ENCODE results near the gene ZNF407.

ZNF407 gene

GRCh38 chr18:75047240-75047961 lies 449.7 kb downstream of the ZNF407 start:
- H3K36me3 Mint-ChIP-seq (ENCODE audit: low read depth): peaks cover 6% of the 10 kb centered on the region
- no peaks in the 10 kb centered on the region for H3K9me3 Mint-ChIP-seq
- intact Hi-C loops (cut with micrococcal nuclease): no loop called here
- no peaks in the 10 kb centered on the region for H3K27me3 Mint-ChIP-seq
- no peak overlapping the region for H3K27ac Mint-ChIP-seq
- no peaks in the 10 kb centered on the region for H3K4me1 Mint-ChIP-seq (ENCODE audit: low read depth)
- H3K4me3 Mint-ChIP-seq: no peak overlapping the region

- intact Hi-C loops (cut with micrococcal nuclease): no loop called here
- Mint-ChIP-seq H3K9me3 (no peaks in the 10 kb centered on the region), H3K36me3 (ENCODE audit: low read depth) (peaks cover 6% of the 10 kb centered on the region), H3K27me3 (no peaks in the 10 kb centered on the region), H3K4me3 (no peak overlapping the region), H3K4me1 (ENCODE audit: low read depth) (no peaks in the 10 kb centered on the region), H3K27ac (no peak overlapping the region)
Observed at GRCh38 chr18:75048776-75049454, 451.2 kb downstream of the ZNF407 start.

GRCh38 chr18:75049455-75049789 lies 451.8 kb downstream of the ZNF407 start:
- Mint-ChIP-seq H3K9me3 (no peaks in the 10 kb centered on the region), H3K36me3 (ENCODE audit: low read depth) (peaks cover 6% of the 10 kb centered on the region), H3K27me3 (no peaks in the 10 kb centered on the region), H3K4me3 (no peak overlapping the region), H3K4me1 (ENCODE audit: low read depth) (no peaks in the 10 kb centered on the region), H3K27ac (no peak overlapping the region)
- intact Hi-C loops (cut with micrococcal nuclease): no loop called here

GRCh38 chr18:75051757-75052156 lies 454.1 kb downstream of the ZNF407 start:
- H3K27ac Mint-ChIP-seq: no peak overlapping the region
- H3K9me3 Mint-ChIP-seq: no peaks in the 10 kb centered on the region
- intact Hi-C loops (cut with micrococcal nuclease): no loop called here
- no peaks in the 10 kb centered on the region for H3K4me1 Mint-ChIP-seq (ENCODE audit: low read depth)
- H3K4me3 Mint-ChIP-seq: no peak overlapping the region
- no peaks in the 10 kb centered on the region for H3K27me3 Mint-ChIP-seq
- H3K36me3 Mint-ChIP-seq (ENCODE audit: low read depth): peaks cover 13% of the 10 kb centered on the region

GRCh38 chr18:75052475-75052874 lies 454.8 kb downstream of the ZNF407 start:
- Mint-ChIP-seq H3K4me1 (ENCODE audit: low read depth) (no peaks in the 10 kb centered on the region), H3K4me3 (no peak overlapping the region), H3K27me3 (no peaks in the 10 kb centered on the region), H3K36me3 (ENCODE audit: low read depth) (peaks cover 13% of the 10 kb centered on the region), H3K27ac (no peak overlapping the region), H3K9me3 (no peaks in the 10 kb centered on the region)
- intact Hi-C loops (cut with micrococcal nuclease): no loop called here

GRCh38 chr18:75053028-75053629 lies 455.5 kb downstream of the ZNF407 start:
- Mint-ChIP-seq H3K9me3 (no peaks in the 10 kb centered on the region), H3K27me3 (no peaks in the 10 kb centered on the region), H3K4me3 (no peak overlapping the region), H3K4me1 (ENCODE audit: low read depth) (no peaks in the 10 kb centered on the region), H3K27ac (no peak overlapping the region), H3K36me3 (ENCODE audit: low read depth) (peaks cover 10% of the 10 kb centered on the region)
- intact Hi-C loops (cut with micrococcal nuclease): no loop called here

- intact Hi-C loops (cut with micrococcal nuclease): no loop called here
- Mint-ChIP-seq H3K27me3 (no peaks in the 10 kb centered on the region), H3K27ac (no peak overlapping the region), H3K4me1 (ENCODE audit: low read depth) (no peaks in the 10 kb centered on the region), H3K9me3 (no peaks in the 10 kb centered on the region), H3K4me3 (no peak overlapping the region), H3K36me3 (ENCODE audit: low read depth) (peaks cover 6% of the 10 kb centered on the region)
Observed at GRCh38 chr18:75054046-75054445, 456.4 kb downstream of the ZNF407 start.

GRCh38 chr18:75054611-75055010 lies 456.9 kb downstream of the ZNF407 start:
- H3K9me3 Mint-ChIP-seq: no peaks in the 10 kb centered on the region
- H3K4me3 Mint-ChIP-seq: no peak overlapping the region
- intact Hi-C loops (cut with micrococcal nuclease): no loop called here
- no peaks in the 10 kb centered on the region for H3K4me1 Mint-ChIP-seq (ENCODE audit: low read depth)
- no peaks in the 10 kb centered on the region for H3K27me3 Mint-ChIP-seq
- H3K36me3 Mint-ChIP-seq (ENCODE audit: low read depth): peaks cover 6% of the 10 kb centered on the region
- no peak overlapping the region for H3K27ac Mint-ChIP-seq

GRCh38 chr18:75057169-75057960 lies 459.7 kb downstream of the ZNF407 start:
- intact Hi-C loops (cut with micrococcal nuclease): no loop called here

GRCh38 chr18:75060185-75060584 lies 462.5 kb downstream of the ZNF407 start:
- Mint-ChIP-seq H3K27me3 (no peaks in the 10 kb centered on the region), H3K27ac (no peak overlapping the region), H3K4me1 (ENCODE audit: low read depth) (no peaks in the 10 kb centered on the region), H3K9me3 (no peaks in the 10 kb centered on the region), H3K36me3 (ENCODE audit: low read depth) (peaks cover 38% of the 10 kb centered on the region), H3K4me3 (no peak overlapping the region)
- intact Hi-C loops (cut with micrococcal nuclease): loop anchor here (10.0 kb wide), 1 partner anchor 145 kb away; the partner anchor contains the start of gene PTGR3

More at GRCh38 chr18:75057169-75057960, 459.7 kb downstream of the ZNF407 start:
- Mint-ChIP-seq H3K4me1 (ENCODE audit: low read depth) (no peaks in the 10 kb centered on the region), H3K27ac (no peak overlapping the region), H3K4me3 (no peak overlapping the region), H3K36me3 (ENCODE audit: low read depth) (peaks cover 17% of the 10 kb centered on the region), H3K27me3 (no peaks in the 10 kb centered on the region), H3K9me3 (no peaks in the 10 kb centered on the region)

GRCh38 chr18:75062297-75062886 lies 464.7 kb downstream of the ZNF407 start:
- Mint-ChIP-seq H3K4me1 (ENCODE audit: low read depth) (peaks cover 6% of the 10 kb centered on the region), H3K4me3 (no peak overlapping the region), H3K27ac (no peak overlapping the region), H3K27me3 (no peaks in the 10 kb centered on the region), H3K9me3 (no peaks in the 10 kb centered on the region), H3K36me3 (ENCODE audit: low read depth) (peaks cover 43% of the 10 kb centered on the region)
- intact Hi-C loops (cut with micrococcal nuclease): loop anchor here (10.0 kb wide), 1 partner anchor 142 kb away; the partner anchor contains the start of gene PTGR3

- intact Hi-C loops (cut with micrococcal nuclease): loop anchor here (10.0 kb wide), 1 partner anchor 142 kb away; the partner anchor contains the start of gene PTGR3
- Mint-ChIP-seq H3K27me3 (no peaks in the 10 kb centered on the region), H3K36me3 (ENCODE audit: low read depth) (peaks cover 43% of the 10 kb centered on the region), H3K9me3 (no peaks in the 10 kb centered on the region), H3K4me1 (ENCODE audit: low read depth) (peaks cover 14% of the 10 kb centered on the region), H3K4me3 (no peak overlapping the region), H3K27ac (no peak overlapping the region)
Observed at GRCh38 chr18:75063196-75063595, 465.5 kb downstream of the ZNF407 start.

GRCh38 chr18:75063615-75064512 lies 466.2 kb downstream of the ZNF407 start:
- Mint-ChIP-seq H3K27ac (no peak overlapping the region), H3K36me3 (ENCODE audit: low read depth) (peaks cover 43% of the 10 kb centered on the region), H3K9me3 (no peaks in the 10 kb centered on the region), H3K4me1 (ENCODE audit: low read depth) (peaks cover 21% of the 10 kb centered on the region), H3K27me3 (no peaks in the 10 kb centered on the region), H3K4me3 (no peak overlapping the region)
- intact Hi-C loops (cut with micrococcal nuclease): loop anchor here (10.0 kb wide), 1 partner anchor 141 kb away; the partner anchor contains the start of gene PTGR3

Measured in dendritic cell treated with granulocyte-macrophage colony-stimulating factor and Interleukin-4, amounts not matched to agents 40 ng/mL and 50 ng/mL, for 4 days (primary cell).